Neural cell (in vitro differentiated cells): Measurements from ENCODE around the gene P4HA3. TPM values are rescaled to one million over a fixed set of nuclear protein-coding genes. Genes with fewer than 3 reads are reported as not detected.

Experiments
- H2AFZ ChIP-seq: fragments of 200-600, 300-800 bp; sonication (generic), shearing (Covaris generic); 2 replicates; pipeline ENCODE4 v1.6.0; 2014; ENCODE audit warnings: low read depth, mild to moderate bottlenecking, antibody characterized with exemption, low read length, moderate library complexity
- H3F3A ChIP-seq: fragments of 200-600 bp; shearing (Covaris generic); 2 replicates; pipeline ENCODE4 v1.6.1; 2016; ENCODE audit warnings: mild to moderate bottlenecking, moderate library complexity, mixed read lengths, antibody characterized with exemption, low read length; ENCODE audit not compliant: insufficient read depth, poor library complexity, severe bottlenecking
- H3K27ac ChIP-seq: fragments of 200-600, 300-800 bp; sonication (generic), shearing (Covaris generic); 2 replicates; pipeline ENCODE4 v1.5.1; 2014; ENCODE audit warnings: mild to moderate bottlenecking, low read length, moderate library complexity
- H3K27me3 ChIP-seq: fragments of 300-800, 200-600 bp; sonication (generic), shearing (Covaris generic); 2 replicates; pipeline ENCODE4 v1.6.0; 2014; ENCODE audit warnings: mild to moderate bottlenecking, low read depth, low read length, moderate library complexity; ENCODE audit not compliant: insufficient read depth
- H3K36me3 ChIP-seq: fragments of 300-800, 200-600 bp; sonication (generic), shearing (Covaris generic); 2 replicates; pipeline ENCODE4 v1.5.1; 2014; ENCODE audit warnings: mild to moderate bottlenecking, antibody characterized with exemption, low read length, moderate library complexity; ENCODE audit not compliant: insufficient read depth
- H3K4me2 ChIP-seq: fragments of 300-800, 200-600 bp; sonication (generic), shearing (Covaris generic); 2 replicates; pipeline ENCODE4 v1.6.0; 2014; ENCODE audit warnings: mild to moderate bottlenecking, low read length
- H3K4me3 ChIP-seq: fragments of 300-800, 200-600 bp; sonication (generic), shearing (Covaris generic); 2 replicates; pipeline ENCODE4 v1.5.1; 2014; ENCODE audit warnings: mild to moderate bottlenecking, low read length, moderate library complexity
- H3K79me2 ChIP-seq: fragments of 200-600 bp; shearing (Covaris generic); replicated peaks from 2 replicates; pipeline ENCODE4 v1.6.0; 2014; ENCODE audit warnings: mild to moderate bottlenecking, low read length, moderate library complexity; ENCODE audit not compliant: insufficient read depth
- H3K9ac ChIP-seq: fragments of 300-800, 200-600 bp; sonication (generic), shearing (Covaris generic); 2 replicates; pipeline ENCODE4 v1.6.1; 2016; ENCODE audit warnings: mild to moderate bottlenecking, low read length, mixed read lengths
- H3K9me2 ChIP-seq: fragments of 200-600 bp; shearing (Covaris generic); 2 replicates; pipeline ENCODE4 v1.6.1; 2016; ENCODE audit warnings: mild to moderate bottlenecking, low read length, mixed read lengths; ENCODE audit not compliant: insufficient read depth
- H3K9me3 ChIP-seq: fragments of 200-600, 300-800 bp; sonication (generic), shearing (Covaris generic); 2 replicates; pipeline ENCODE4 v1.6.1; 2016; ENCODE audit warnings: mild to moderate bottlenecking, mixed run types, low read length, moderate library complexity, mixed read lengths
- H4K20me1 ChIP-seq: fragments of 200-600 bp; shearing (Covaris generic); 2 replicates; pipeline ENCODE4 v1.6.1; 2016; ENCODE audit warnings: mild to moderate bottlenecking, mixed run types; ENCODE audit not compliant: insufficient read depth
- CTCF ChIP-seq: fragments of 450-650 bp; IDR thresholded peaks from 2 replicates; pipeline ENCODE4 v1.5.1; 2014; ENCODE audit warnings: antibody characterized with exemption, mild to moderate bottlenecking, moderate library complexity; ENCODE audit not compliant: poor library complexity, severe bottlenecking
- EP300 ChIP-seq: fragments of 450-650 bp; conservative IDR thresholded peaks from 2 replicates; pipeline ENCODE4 v1.6.1; 2014; ENCODE audit warnings: antibody characterized with exemption, mild to moderate bottlenecking, moderate library complexity; ENCODE audit not compliant: poor library complexity, severe bottlenecking
- EZH2 ChIP-seq: fragments of 200-600, 300-800 bp; shearing (Covaris generic), sonication (generic); IDR thresholded peaks from 2 replicates; pipeline ENCODE4 v1.6.1; 2014; ENCODE audit warnings: antibody characterized with exemption, low read length, borderline replicate concordance, mild to moderate bottlenecking; ENCODE audit not compliant: insufficient read depth, poor library complexity, severe bottlenecking
- MXI1 ChIP-seq: fragments of 450-650 bp; conservative IDR thresholded peaks from 2 replicates; pipeline ENCODE4 v1.6.1; 2014; ENCODE audit warnings: antibody characterized with exemption, mild to moderate bottlenecking; ENCODE audit not compliant: poor library complexity, severe bottlenecking
- POLR2AphosphoS5 ChIP-seq: IDR thresholded peaks from 2 replicates; pipeline ENCODE4 v1.6.1; 2012
- RAD21 ChIP-seq: fragments of 450-650 bp; conservative IDR thresholded peaks from 2 replicates; pipeline ENCODE4 v1.6.1; 2014; ENCODE audit warnings: antibody characterized with exemption, mild to moderate bottlenecking, moderate library complexity
- REST ChIP-seq: IDR thresholded peaks from 2 replicates; pipeline ENCODE4 v1.6.1; 2012; ENCODE audit warnings: borderline replicate concordance
- SMC3 ChIP-seq: fragments of 450-650 bp; conservative IDR thresholded peaks from 2 replicates; pipeline ENCODE4 v1.6.1; 2014; ENCODE audit warnings: antibody characterized with exemption, mild to moderate bottlenecking, moderate library complexity; ENCODE audit not compliant: poor library complexity
- TAF1 ChIP-seq: IDR thresholded peaks from 2 replicates; pipeline ENCODE4 v1.6.1; 2012; ENCODE audit warnings: low read depth
- polyA plus RNA-seq: library from polyadenylated mRNA; depleted of rRNA; stranded (reverse); fragments of >200 nt; gene quantifications from 2 replicates; pipeline ENCODE4 v1.2.3, GENCODE V29; 2014

P4HA3 gene
- polyA plus RNA-seq, 1 donor from 2014 or later = not detected

- no peaks in the 10 kb centered on the region for H3F3A ChIP-seq
- no peak overlapping the region for H3K9ac ChIP-seq
- H2AFZ ChIP-seq = no peak overlapping the region
- H3K4me3 ChIP-seq = no peak overlapping the region
- no peaks in the 10 kb centered on the region for H3K9me2 ChIP-seq
- TF ChIP-seq REST (no peak), TAF1 (no peak), RAD21 (no peak), MXI1 (no peak), EZH2 (no peak), EP300 (no peak), SMC3 (no peak), CTCF (no peak), POLR2AphosphoS5 (no peak)
- no peaks in the 10 kb centered on the region for H3K36me3 ChIP-seq
- peaks cover 1% of the 10 kb centered on the region for H3K9me3 ChIP-seq
- no peak overlapping the region for H3K4me2 ChIP-seq
- H3K27me3 ChIP-seq = peaks cover 7% of the 10 kb centered on the region
- H4K20me1 ChIP-seq = no peaks in the 10 kb centered on the region
- no peaks in the 10 kb centered on the region for H3K79me2 ChIP-seq
- H3K27ac ChIP-seq = no peak overlapping the region
Measured at GRCh38 chr11:74316772-74317505, 5.5 kb upstream of the P4HA3 start.

- no peak overlapping the region for H3K4me3 ChIP-seq
- H3K27ac ChIP-seq = no peak overlapping the region
- H3K9me2 ChIP-seq = no peaks in the 10 kb centered on the region
- peaks cover 3% of the 10 kb centered on the region for H3K9me3 ChIP-seq
- H3K9ac ChIP-seq = no peak overlapping the region
- no peaks in the 10 kb centered on the region for H3K36me3 ChIP-seq
- H3K4me2 ChIP-seq = no peak overlapping the region
- no peaks in the 10 kb centered on the region for H4K20me1 ChIP-seq
- no peak for TF ChIP-seq SMC3
- no peak for TF ChIP-seq TAF1
- no peak for TF ChIP-seq MXI1
- no peaks in the 10 kb centered on the region for H3K79me2 ChIP-seq
- H3F3A ChIP-seq = no peaks in the 10 kb centered on the region
- H2AFZ ChIP-seq = no peak overlapping the region
- H3K27me3 ChIP-seq = peaks cover 28% of the 10 kb centered on the region
Measured at GRCh38 chr11:74312326-74312725, 886 bp upstream of the P4HA3 start.
